Testis (tissue), 2 donors: ENCODE results near the gene HSFX2.
"Not testable (repeated sequence)": the region's sequence is repeated elsewhere in the genome, so short reads cannot be mapped to it uniquely, and the experiment has no call there.

Experiments used
- POLR2A ChIP-seq: fragments of 450-650 bp; IDR thresholded peaks from one replicate; pipeline ENCODE4 v1.6.1; 2017; ENCODE audit warnings: antibody characterized with exemption, mild to moderate bottlenecking, moderate library complexity
- TF ChIP-seq, protein P1 (sequence below), 3 experiments: fragments of 450-650 bp in 2 of 3; fragments of 200-600 bp in 1 of 3; sonication (generic) in 1 of 3; IDR thresholded peaks; one replicate each; pipeline ENCODE4 v1.5.1; 2016 to 2019; ENCODE audit warnings: antibody characterized with exemption in 3 of 3, mild to moderate bottlenecking in 2 of 3, moderate library complexity in 1 of 3

DNA sequence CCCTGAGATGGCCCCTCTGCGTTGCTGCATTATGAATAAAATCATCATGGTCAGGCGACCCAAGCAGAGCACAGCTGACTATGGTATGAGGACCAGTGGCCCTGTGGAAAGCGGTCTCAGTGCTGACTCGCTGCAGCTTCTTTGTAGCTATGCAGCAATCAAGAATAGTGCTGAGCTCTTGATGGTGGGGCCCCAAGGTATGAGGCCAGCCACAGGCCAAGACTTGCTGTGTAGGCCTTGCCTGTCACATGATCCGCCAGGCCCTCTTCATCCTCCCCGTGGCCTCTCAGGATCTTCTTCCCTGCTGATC lies 43.2 kb downstream of the HSFX2 start:
- TF ChIP-seq, protein P1, sequence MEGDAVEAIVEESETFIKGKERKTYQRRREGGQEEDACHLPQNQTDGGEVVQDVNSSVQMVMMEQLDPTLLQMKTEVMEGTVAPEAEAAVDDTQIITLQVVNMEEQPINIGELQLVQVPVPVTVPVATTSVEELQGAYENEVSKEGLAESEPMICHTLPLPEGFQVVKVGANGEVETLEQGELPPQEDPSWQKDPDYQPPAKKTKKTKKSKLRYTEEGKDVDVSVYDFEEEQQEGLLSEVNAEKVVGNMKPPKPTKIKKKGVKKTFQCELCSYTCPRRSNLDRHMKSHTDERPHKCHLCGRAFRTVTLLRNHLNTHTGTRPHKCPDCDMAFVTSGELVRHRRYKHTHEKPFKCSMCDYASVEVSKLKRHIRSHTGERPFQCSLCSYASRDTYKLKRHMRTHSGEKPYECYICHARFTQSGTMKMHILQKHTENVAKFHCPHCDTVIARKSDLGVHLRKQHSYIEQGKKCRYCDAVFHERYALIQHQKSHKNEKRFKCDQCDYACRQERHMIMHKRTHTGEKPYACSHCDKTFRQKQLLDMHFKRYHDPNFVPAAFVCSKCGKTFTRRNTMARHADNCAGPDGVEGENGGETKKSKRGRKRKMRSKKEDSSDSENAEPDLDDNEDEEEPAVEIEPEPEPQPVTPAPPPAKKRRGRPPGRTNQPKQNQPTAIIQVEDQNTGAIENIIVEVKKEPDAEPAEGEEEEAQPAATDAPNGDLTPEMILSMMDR (IDR thresholded peaks at IDR 0.05) = not testable (repeated sequence)
- not testable (repeated sequence) for TF ChIP-seq POLR2A
